Retinal pigment epithelial cell (primary cell): Measurements from ENCODE around the gene RUNX2.

Source experiments
- DNase-seq: peaks from one replicate; pipeline ENCODE4 v3.0.0-alpha.2; 2010; ENCODE audit warnings: low read depth
- H3K4me3 ChIP-seq: 2 replicates; pipeline ENCODE4 v1.5.1; 2011; ENCODE audit warnings: mild to moderate bottlenecking, low read length, control low read depth, moderate library complexity
- CTCF ChIP-seq: conservative IDR thresholded peaks from 2 replicates; pipeline ENCODE4 v1.5.1; 2011; ENCODE audit warnings: low read depth, low read length, control low read depth, inconsistent platforms

RUNX2 gene

GRCh38 chr6:45323656-45324224, 4.4 kb upstream of the RUNX2 start:
- no peak for DNase-seq
- no peak for TF ChIP-seq CTCF
- H3K4me3 ChIP-seq = no peak overlapping the region

GRCh38 chr6:45326698-45327417, 1.3 kb upstream of the RUNX2 start:
- no peak overlapping the region for H3K4me3 ChIP-seq
- TF ChIP-seq CTCF = no peak
- no peak for DNase-seq

- TF ChIP-seq CTCF = no peak
- DNase-seq = no peak
- peak overlapping the region; percentile 38 for H3K4me3 ChIP-seq
These were observed 393 bp downstream of the RUNX2 start for GRCh38 chr6:45328523-45328922.

GRCh38 chr6:45344900-45345299, 16.8 kb downstream of the RUNX2 start:
- no peak for TF ChIP-seq CTCF
- no peak for DNase-seq

GRCh38 chr6:45350186-45350710, 22.1 kb downstream of the RUNX2 start:
- no peak overlapping the region for H3K4me3 ChIP-seq
- no peak for DNase-seq
- TF ChIP-seq CTCF = no peak

More at GRCh38 chr6:45344900-45345299, 16.8 kb downstream of the RUNX2 start:
- no peak overlapping the region for H3K4me3 ChIP-seq

- no peak for TF ChIP-seq CTCF
- no peak for DNase-seq
- no peak overlapping the region for H3K4me3 ChIP-seq
These were observed 22.9 kb downstream of the RUNX2 start for GRCh38 chr6:45351076-45351475.

GRCh38 chr6:45351667-45352066, 23.5 kb downstream of the RUNX2 start:
- no peak for DNase-seq
- TF ChIP-seq CTCF = no peak
- no peak overlapping the region for H3K4me3 ChIP-seq
